ENCODE results near the gene POLR3A. TPM values are rescaled to one million over a fixed set of nuclear protein-coding genes. Genes with fewer than 3 reads are reported as not detected.

Gene POLR3A
- total RNA-seq, 1 donor from 2014 or later, result 31.4 TPM

DNA sequence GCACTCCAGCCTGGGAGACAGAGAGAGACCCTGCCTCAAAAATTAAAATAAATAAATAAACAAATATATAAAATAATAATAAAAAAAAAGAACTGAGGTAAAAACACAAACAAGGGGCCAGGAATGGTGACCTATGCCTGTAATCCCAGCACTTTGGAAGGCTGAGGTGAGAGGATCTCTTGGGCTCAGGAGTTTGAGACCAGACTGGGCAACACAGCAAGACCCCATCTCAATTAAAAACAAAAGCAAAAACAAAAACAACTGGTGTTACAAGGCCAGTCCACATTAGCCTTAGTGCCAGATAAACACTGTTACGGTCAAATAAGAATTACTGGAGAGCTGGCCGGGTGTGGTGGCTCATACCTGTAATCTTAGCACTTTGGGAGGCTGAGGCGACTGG lies 5.6 kb downstream of the POLR3A start:
- H3K4me2 ChIP-seq (ENCODE audit: low read length), result no peak overlapping the region
- peaks cover 30% of the 10 kb centered on the region for H3K4me1 ChIP-seq (ENCODE audit: insufficient read depth, low read length)
- H4K20me1 ChIP-seq (ENCODE audit: insufficient read depth, low read length), result peaks cover 12% of the 10 kb centered on the region
- Mint-ChIP-seq H3K9me3 (ENCODE audit: unreplicated experiment) (no peaks in the 10 kb centered on the region), H3K36me3 (ENCODE audit: low read depth, unreplicated experiment) (peaks cover 31% of the 10 kb centered on the region), H3K4me3 (ENCODE audit: unreplicated experiment) (no peak overlapping the region), H3K27ac (ENCODE audit: unreplicated experiment) (no peak overlapping the region), H3K4me1 (ENCODE audit: low read depth, unreplicated experiment) (peaks cover 19% of the 10 kb centered on the region), H3K27me3 (ENCODE audit: low read depth, unreplicated experiment) (no peaks in the 10 kb centered on the region)
- H3K4me3 ChIP-seq (ENCODE audit: insufficient read depth, low read depth, low read length), result no peak overlapping the region
- H3K79me2 ChIP-seq (ENCODE audit: insufficient read depth, low read length), result peaks cover 25% of the 10 kb centered on the region
- H3K9me3 ChIP-seq (ENCODE audit: insufficient read depth, low read depth, low read length), result no peaks in the 10 kb centered on the region
- H3K27me3 ChIP-seq (ENCODE audit: insufficient read depth, low read length), result no peaks in the 10 kb centered on the region
- H3K9ac ChIP-seq (ENCODE audit: low read length), result no peak overlapping the region
- no peak overlapping the region for H2AFZ ChIP-seq (ENCODE audit: low read depth, low read length)
- H3K36me3 ChIP-seq (ENCODE audit: insufficient read depth, low read length), result peaks cover 56% of the 10 kb centered on the region
- TF ChIP-seq, protein P1, sequence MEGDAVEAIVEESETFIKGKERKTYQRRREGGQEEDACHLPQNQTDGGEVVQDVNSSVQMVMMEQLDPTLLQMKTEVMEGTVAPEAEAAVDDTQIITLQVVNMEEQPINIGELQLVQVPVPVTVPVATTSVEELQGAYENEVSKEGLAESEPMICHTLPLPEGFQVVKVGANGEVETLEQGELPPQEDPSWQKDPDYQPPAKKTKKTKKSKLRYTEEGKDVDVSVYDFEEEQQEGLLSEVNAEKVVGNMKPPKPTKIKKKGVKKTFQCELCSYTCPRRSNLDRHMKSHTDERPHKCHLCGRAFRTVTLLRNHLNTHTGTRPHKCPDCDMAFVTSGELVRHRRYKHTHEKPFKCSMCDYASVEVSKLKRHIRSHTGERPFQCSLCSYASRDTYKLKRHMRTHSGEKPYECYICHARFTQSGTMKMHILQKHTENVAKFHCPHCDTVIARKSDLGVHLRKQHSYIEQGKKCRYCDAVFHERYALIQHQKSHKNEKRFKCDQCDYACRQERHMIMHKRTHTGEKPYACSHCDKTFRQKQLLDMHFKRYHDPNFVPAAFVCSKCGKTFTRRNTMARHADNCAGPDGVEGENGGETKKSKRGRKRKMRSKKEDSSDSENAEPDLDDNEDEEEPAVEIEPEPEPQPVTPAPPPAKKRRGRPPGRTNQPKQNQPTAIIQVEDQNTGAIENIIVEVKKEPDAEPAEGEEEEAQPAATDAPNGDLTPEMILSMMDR (IDR thresholded peaks at IDR 0.05; ENCODE audit: insufficient read depth, low read depth, low read length), result no peak
- TF ChIP-seq EZH2 (IDR thresholded peaks at IDR 0.05; ENCODE audit: insufficient read depth, low read length), result no peak
- FAIRE-seq, result no peak
- DNase-seq (ENCODE audit: low read depth), result no peak
- no peak overlapping the region for H3K27ac ChIP-seq (ENCODE audit: low read depth, low read length)

DNA sequence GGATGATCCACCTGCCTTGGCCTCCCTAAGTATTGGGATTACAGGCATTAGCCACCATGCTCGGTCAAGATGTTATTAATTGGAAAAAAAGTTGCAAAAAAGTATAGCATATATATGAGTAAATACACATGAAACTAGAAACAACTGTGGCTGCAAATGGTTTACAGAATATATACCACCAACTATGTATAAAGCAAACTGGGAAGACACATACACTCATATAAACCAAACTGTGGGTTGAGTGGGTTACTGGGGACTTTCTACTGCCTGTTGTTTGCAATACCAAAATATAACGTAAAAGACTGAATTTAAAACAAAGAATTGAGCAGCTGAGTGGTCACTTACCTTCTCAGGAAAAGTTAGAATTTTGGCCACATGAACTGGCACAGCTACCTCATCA lies 8.1 kb downstream of the POLR3A start:
- no peak overlapping the region for H3K27ac Mint-ChIP-seq (ENCODE audit: unreplicated experiment)
- Histone ChIP-seq H3K9me3 (ENCODE audit: insufficient read depth, low read depth, low read length) (no peaks in the 10 kb centered on the region), H3K36me3 (ENCODE audit: insufficient read depth, low read length) (peaks cover 76% of the 10 kb centered on the region)

DNA sequence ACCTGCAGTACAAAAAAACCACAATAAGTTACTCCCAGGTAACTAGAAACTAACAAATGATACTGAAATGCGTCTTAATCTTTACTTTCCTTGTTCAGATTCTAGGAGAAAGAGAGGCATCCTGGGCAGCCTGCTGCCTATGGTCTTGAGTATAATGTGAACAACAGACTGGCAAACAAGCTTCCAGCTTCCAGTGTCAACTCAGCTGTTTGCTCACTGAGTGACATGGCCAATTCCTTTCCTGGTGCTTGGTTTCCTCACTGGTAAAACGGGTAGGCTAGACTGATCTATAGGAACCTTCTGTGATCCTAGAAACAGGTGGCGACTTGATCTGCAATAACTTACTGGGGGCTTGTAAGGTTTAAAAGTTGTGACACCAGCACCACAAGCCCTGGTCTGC lies 10.1 kb downstream of the POLR3A start:
- no peaks in the 10 kb centered on the region for H4K20me1 ChIP-seq (ENCODE audit: insufficient read depth, low read length)
- H3K4me1 ChIP-seq (ENCODE audit: insufficient read depth, low read length), result no peaks in the 10 kb centered on the region
- H3K4me2 ChIP-seq (ENCODE audit: low read length), result no peak overlapping the region
- no peak for TF ChIP-seq EZH2 (IDR thresholded peaks at IDR 0.05; ENCODE audit: insufficient read depth, low read length)
- TF ChIP-seq, protein P1 (IDR thresholded peaks at IDR 0.05; ENCODE audit: insufficient read depth, low read depth, low read length), result no peak
- H3K9me3 ChIP-seq (ENCODE audit: insufficient read depth, low read depth, low read length), result no peaks in the 10 kb centered on the region
- no peaks in the 10 kb centered on the region for H3K27me3 Mint-ChIP-seq (ENCODE audit: low read depth, unreplicated experiment)
- H3K27me3 ChIP-seq (ENCODE audit: insufficient read depth, low read length), result no peaks in the 10 kb centered on the region
- no peak overlapping the region for H3K4me3 Mint-ChIP-seq (ENCODE audit: unreplicated experiment)
- no peak for DNase-seq (ENCODE audit: low read depth)
- FAIRE-seq, result no peak
- H3K36me3 Mint-ChIP-seq (ENCODE audit: low read depth, unreplicated experiment), result peaks cover 12% of the 10 kb centered on the region
- H3K36me3 ChIP-seq (ENCODE audit: insufficient read depth, low read length), result peaks cover 75% of the 10 kb centered on the region
- H3K4me1 Mint-ChIP-seq (ENCODE audit: low read depth, unreplicated experiment), result no peaks in the 10 kb centered on the region
- no peak overlapping the region for H3K9ac ChIP-seq (ENCODE audit: low read length)
- no peak overlapping the region for H2AFZ ChIP-seq (ENCODE audit: low read depth, low read length)
- H3K4me3 ChIP-seq (ENCODE audit: insufficient read depth, low read depth, low read length), result no peak overlapping the region
- H3K9me3 Mint-ChIP-seq (ENCODE audit: unreplicated experiment), result no peaks in the 10 kb centered on the region
- no peak overlapping the region for H3K27ac Mint-ChIP-seq (ENCODE audit: unreplicated experiment)
- no peak overlapping the region for H3K27ac ChIP-seq (ENCODE audit: low read depth, low read length)
- H3K79me2 ChIP-seq (ENCODE audit: insufficient read depth, low read length), result no peaks in the 10 kb centered on the region

More for the DNA sequence above, 8.1 kb downstream of the POLR3A start:
- Histone ChIP-seq H3K27me3 (ENCODE audit: insufficient read depth, low read length) (no peaks in the 10 kb centered on the region), H3K9ac (ENCODE audit: low read length) (no peak overlapping the region), H3K4me1 (ENCODE audit: insufficient read depth, low read length) (peaks cover 13% of the 10 kb centered on the region), H3K4me2 (ENCODE audit: low read length) (no peak overlapping the region), H3K27ac (ENCODE audit: low read depth, low read length) (no peak overlapping the region), H3K79me2 (ENCODE audit: insufficient read depth, low read length) (no peaks in the 10 kb centered on the region), H4K20me1 (ENCODE audit: insufficient read depth, low read length) (peaks cover 2% of the 10 kb centered on the region), H3K4me3 (ENCODE audit: insufficient read depth, low read depth, low read length) (no peak overlapping the region), H2AFZ (ENCODE audit: low read depth, low read length) (no peak overlapping the region)
- FAIRE-seq (no peak), DNase-seq (ENCODE audit: low read depth) (no peak)
- peaks cover 6% of the 10 kb centered on the region for H3K4me1 Mint-ChIP-seq (ENCODE audit: low read depth, unreplicated experiment)
- no peak for TF ChIP-seq EZH2 (IDR thresholded peaks at IDR 0.05; ENCODE audit: insufficient read depth, low read length)
- TF ChIP-seq, protein P1 (IDR thresholded peaks at IDR 0.05; ENCODE audit: insufficient read depth, low read depth, low read length), result no peak
- no peaks in the 10 kb centered on the region for H3K27me3 Mint-ChIP-seq (ENCODE audit: low read depth, unreplicated experiment)
- peaks cover 25% of the 10 kb centered on the region for H3K36me3 Mint-ChIP-seq (ENCODE audit: low read depth, unreplicated experiment)
- H3K4me3 Mint-ChIP-seq (ENCODE audit: unreplicated experiment), result no peak overlapping the region
- no peaks in the 10 kb centered on the region for H3K9me3 Mint-ChIP-seq (ENCODE audit: unreplicated experiment)
